ENCODE measurements around the gene LIPN. TPM values are rescaled to one million over a fixed set of nuclear protein-coding genes. Genes with fewer than 3 reads are reported as not detected.

Gene LIPN
- total and polyA plus RNA-seq, 2 experiments from 2014 or later, result 0.17 TPM; not detected in 1

DNA sequence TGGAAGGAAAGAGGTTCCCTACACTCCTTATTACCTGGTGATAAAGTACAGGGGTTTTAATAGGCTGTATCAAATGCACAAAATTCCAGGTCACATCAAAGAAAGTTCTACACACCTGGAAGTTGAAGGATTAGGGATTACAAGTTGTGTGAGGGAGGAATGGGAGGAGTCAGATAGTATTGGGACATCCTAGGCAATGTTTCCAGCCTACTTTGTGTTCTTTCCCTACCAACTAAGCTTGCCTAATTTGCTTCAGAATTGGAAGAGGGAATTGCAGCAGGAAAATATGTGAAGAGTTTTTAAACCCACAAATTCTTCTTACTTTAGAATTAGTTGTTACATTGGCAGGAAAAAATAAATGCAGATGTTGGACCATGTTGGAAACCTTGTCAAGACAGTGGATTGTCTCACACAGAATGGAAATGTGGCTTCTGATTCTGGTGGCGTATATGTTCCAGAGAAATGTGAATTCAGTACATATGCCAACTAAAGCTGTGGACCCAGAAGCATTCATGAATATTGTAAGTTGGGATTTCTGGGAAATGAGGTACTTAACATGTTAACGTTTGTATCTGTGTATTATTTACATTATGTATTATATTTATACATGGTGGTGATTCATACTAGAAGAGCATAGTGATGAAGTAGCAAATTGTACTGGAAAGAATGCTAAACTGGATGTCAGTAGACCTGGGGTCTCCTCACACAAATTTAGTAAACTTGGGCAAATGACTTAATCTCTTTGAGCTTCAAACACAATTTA is 42.9 kb downstream of the LIPN start, which contains the start of gene LIPM:
TSS of gene LIPM (plus strand) at position 208 of the 763 bp plus-strand sequence. CDS start at position 375, 167 bp downstream.
- WGBS (ENCODE audit: low lambda C conversion rate, missing lambda C conversion rate), result 84% methylated on average over 2 of the region's 2 CpGs
- no peaks in the 10 kb centered on the region for H3K79me2 ChIP-seq
- H3K27me3 ChIP-seq, result no peaks in the 10 kb centered on the region
- H4K20me1 ChIP-seq (ENCODE audit: insufficient read depth, poor library complexity, severe bottlenecking), result no peaks in the 10 kb centered on the region
- no peaks in the 10 kb centered on the region for H3K36me3 ChIP-seq (replicated peaks; ENCODE audit: insufficient read depth, low read depth)
- no peak within 1 kb of the TSS for H2AFZ ChIP-seq
- no peak for TF ChIP-seq EZH2 (IDR thresholded peaks at IDR 0.05; ENCODE audit: borderline replicate concordance)
- TF ChIP-seq, protein P1, sequence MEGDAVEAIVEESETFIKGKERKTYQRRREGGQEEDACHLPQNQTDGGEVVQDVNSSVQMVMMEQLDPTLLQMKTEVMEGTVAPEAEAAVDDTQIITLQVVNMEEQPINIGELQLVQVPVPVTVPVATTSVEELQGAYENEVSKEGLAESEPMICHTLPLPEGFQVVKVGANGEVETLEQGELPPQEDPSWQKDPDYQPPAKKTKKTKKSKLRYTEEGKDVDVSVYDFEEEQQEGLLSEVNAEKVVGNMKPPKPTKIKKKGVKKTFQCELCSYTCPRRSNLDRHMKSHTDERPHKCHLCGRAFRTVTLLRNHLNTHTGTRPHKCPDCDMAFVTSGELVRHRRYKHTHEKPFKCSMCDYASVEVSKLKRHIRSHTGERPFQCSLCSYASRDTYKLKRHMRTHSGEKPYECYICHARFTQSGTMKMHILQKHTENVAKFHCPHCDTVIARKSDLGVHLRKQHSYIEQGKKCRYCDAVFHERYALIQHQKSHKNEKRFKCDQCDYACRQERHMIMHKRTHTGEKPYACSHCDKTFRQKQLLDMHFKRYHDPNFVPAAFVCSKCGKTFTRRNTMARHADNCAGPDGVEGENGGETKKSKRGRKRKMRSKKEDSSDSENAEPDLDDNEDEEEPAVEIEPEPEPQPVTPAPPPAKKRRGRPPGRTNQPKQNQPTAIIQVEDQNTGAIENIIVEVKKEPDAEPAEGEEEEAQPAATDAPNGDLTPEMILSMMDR (IDR thresholded peaks at IDR 0.05; ENCODE audit: poor library complexity), result no peak
- no peak for TF ChIP-seq EZH2phosphoT487 (IDR thresholded peaks at IDR 0.05; ENCODE audit: low read depth, severe bottlenecking, unreplicated experiment)
- H3K9me2 ChIP-seq (replicated peaks; ENCODE audit: insufficient read depth), result no peaks in the 10 kb centered on the region
- DNase-seq (ENCODE audit: low spot score), result no peak
- H3K9me3 ChIP-seq (ENCODE audit: low read depth), result no peaks in the 10 kb centered on the region
- peaks cover under 1% of the 10 kb centered on the region for H3K4me1 ChIP-seq (ENCODE audit: insufficient read depth)
- no peak within 1 kb of the TSS for H3K27ac ChIP-seq
- H3K4me2 ChIP-seq, result no peak within 1 kb of the TSS
- H3K4me3 ChIP-seq, result no peak within 1 kb of the TSS

DNA sequence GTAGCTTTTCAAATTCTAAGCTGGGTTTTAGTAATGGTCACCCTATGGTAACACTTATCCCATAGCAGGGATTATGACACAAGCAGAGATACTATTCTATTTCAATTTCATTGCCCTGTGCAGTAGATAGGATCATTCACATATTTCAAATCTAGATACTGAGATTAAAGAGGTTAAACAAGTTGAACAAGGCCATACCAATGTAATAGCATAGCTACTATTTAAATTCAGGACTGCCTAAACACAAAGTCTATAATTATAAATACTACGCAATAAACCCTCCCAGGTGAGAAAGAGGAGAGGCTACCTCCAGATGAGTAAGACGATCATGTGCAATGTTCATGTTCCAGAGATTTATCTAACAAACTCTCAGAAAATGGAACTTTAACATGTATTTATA is 43.8 kb downstream of the LIPN start:
- Histone ChIP-seq H3K27ac (no peak overlapping the region), H3K4me2 (no peak overlapping the region), H3K36me3 (replicated peaks; ENCODE audit: insufficient read depth, low read depth) (no peaks in the 10 kb centered on the region), H3K9me3 (ENCODE audit: low read depth) (no peaks in the 10 kb centered on the region), H3K79me2 (no peaks in the 10 kb centered on the region), H3K4me3 (no peak overlapping the region), H4K20me1 (ENCODE audit: insufficient read depth, poor library complexity, severe bottlenecking) (no peaks in the 10 kb centered on the region), H3K4me1 (ENCODE audit: insufficient read depth) (no peaks in the 10 kb centered on the region), H3K27me3 (no peaks in the 10 kb centered on the region), H2AFZ (no peak overlapping the region), H3K9me2 (replicated peaks; ENCODE audit: insufficient read depth) (no peaks in the 10 kb centered on the region)
- no peak for DNase-seq (ENCODE audit: low spot score)
- WGBS (ENCODE audit: low lambda C conversion rate, missing lambda C conversion rate), result 93% methylated on average over 2 of the region's 2 CpGs
- TF ChIP-seq EZH2phosphoT487 (IDR thresholded peaks at IDR 0.05; ENCODE audit: low read depth, severe bottlenecking, unreplicated experiment), result no peak
- TF ChIP-seq, protein P1 (IDR thresholded peaks at IDR 0.05; ENCODE audit: poor library complexity), result no peak
- TF ChIP-seq EZH2 (IDR thresholded peaks at IDR 0.05; ENCODE audit: borderline replicate concordance), result no peak

DNA sequence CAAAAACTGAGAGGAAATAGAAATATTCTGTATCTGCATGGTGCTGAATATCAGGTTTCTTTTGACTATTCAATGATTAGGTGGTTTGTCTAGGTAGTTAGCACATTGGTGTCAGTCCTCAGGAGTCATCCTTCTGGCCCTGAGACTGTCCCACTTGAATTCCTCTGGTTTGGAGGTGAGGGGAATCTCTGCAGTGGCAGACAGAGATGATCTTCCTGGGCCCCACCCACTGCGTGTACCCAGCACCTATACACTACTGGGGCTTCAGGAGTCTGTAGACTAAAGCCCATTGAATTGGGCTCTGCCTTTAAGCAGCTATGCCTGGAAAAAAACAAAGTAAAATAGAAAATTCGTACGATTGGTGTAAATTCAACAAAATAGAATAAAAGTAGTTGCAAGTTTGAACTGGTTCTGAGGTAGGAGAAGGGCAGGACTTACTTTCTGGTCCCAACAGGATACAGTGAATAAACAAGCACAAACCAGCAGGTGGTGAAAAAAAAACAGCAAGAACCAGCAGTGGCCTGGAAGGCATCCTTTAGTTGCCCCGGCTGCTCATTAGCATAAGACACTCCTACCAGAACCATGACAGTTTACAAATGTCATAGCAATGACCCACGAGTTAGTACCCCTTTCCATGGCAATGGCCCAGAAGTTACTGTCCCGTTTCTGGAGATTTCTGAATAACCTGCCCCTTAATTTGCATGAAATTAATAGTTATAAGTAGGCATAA is 44.4 kb downstream of the LIPN start:
- Histone ChIP-seq H4K20me1 (ENCODE audit: insufficient read depth, poor library complexity, severe bottlenecking) (no peaks in the 10 kb centered on the region), H3K4me1 (ENCODE audit: insufficient read depth) (no peaks in the 10 kb centered on the region), H3K36me3 (replicated peaks; ENCODE audit: insufficient read depth, low read depth) (no peaks in the 10 kb centered on the region), H3K9me2 (replicated peaks; ENCODE audit: insufficient read depth) (no peaks in the 10 kb centered on the region), H3K4me3 (no peak overlapping the region), H3K27me3 (no peaks in the 10 kb centered on the region), H3K79me2 (no peaks in the 10 kb centered on the region), H3K4me2 (no peak overlapping the region), H3K9me3 (ENCODE audit: low read depth) (no peaks in the 10 kb centered on the region), H3K27ac (no peak overlapping the region), H2AFZ (no peak overlapping the region)
- WGBS (ENCODE audit: low lambda C conversion rate, missing lambda C conversion rate), result 62% methylated on average over 6 of the region's 6 CpGs
- no peak for DNase-seq (ENCODE audit: low spot score)
- TF ChIP-seq, protein P1 (IDR thresholded peaks at IDR 0.05; ENCODE audit: poor library complexity), result no peak
- TF ChIP-seq EZH2 (IDR thresholded peaks at IDR 0.05; ENCODE audit: borderline replicate concordance) (no peak), EZH2phosphoT487 (IDR thresholded peaks at IDR 0.05; ENCODE audit: low read depth, severe bottlenecking, unreplicated experiment) (no peak)

All from hepatocyte (in vitro differentiated cells).